Caco-2 (cell line): ENCODE measurements around the gene SLC25A30. TPM values are rescaled to one million over a fixed set of nuclear protein-coding genes. Genes with fewer than 3 reads are reported as not detected.

ENCODE experiments used
- BruUV-seq: library from RNA; stranded (reverse); fragments of 400-500 nt; replicated peaks from 2 replicates; lab custom pipeline; 2021; lab: Mats Ljungman, UMichigan
- CTCF ChIA-PET: fragments of 300-600 bp; sonication (Branson Sonifier 250); formaldehyde crosslinking; loops from one replicate; lab custom pipeline; 2022; ENCODE audit warnings: antibody characterized with exemption; lab: Charles Lee
- POLR2A ChIA-PET: fragments of 300-600 bp; sonication (Branson Sonifier 250); formaldehyde crosslinking; loops from one replicate; lab custom pipeline; 2022; ENCODE audit warnings: antibody characterized with exemption; lab: Charles Lee
- DNase-seq, 2 experiments: peaks; one replicate each; pipeline versions ENCODE4 v3.0.0 to v3.0.0-alpha.2; 2020 to 2022
- H3K27me3 ChIP-seq: replicated peaks from 2 replicates; pipeline ENCODE4 v1.6.0; 2011; ENCODE audit warnings: low read length; ENCODE audit not compliant: control insufficient read depth, insufficient read depth
- H3K36me3 ChIP-seq: 2 replicates; pipeline ENCODE4 v1.5.1; 2011; ENCODE audit warnings: low read length; ENCODE audit not compliant: control insufficient read depth, insufficient read depth
- H3K4me1 ChIP-seq: fragments of 250-450 bp; sonication (Bioruptor Pico); 2 replicates; pipeline ENCODE4 v1.5.1; 2020; ENCODE audit warnings: mild to moderate bottlenecking
- H3K4me3 ChIP-seq: 2 replicates; pipeline ENCODE4 v1.5.1; 2011; ENCODE audit warnings: low read depth, mild to moderate bottlenecking, control low read depth, low read length
- H3K9me3 ChIP-seq: fragments of 250-450 bp; sonication (Bioruptor Pico); 2 replicates; pipeline ENCODE4 v1.5.1; 2020; ENCODE audit warnings: mild to moderate bottlenecking, moderate library complexity
- H3K27ac Mint-ChIP-seq: one replicate; pipeline ENCODE4 v1.8.0; 2022; ENCODE audit warnings: mixed read lengths; ENCODE audit not compliant: unreplicated experiment
- H3K27me3 Mint-ChIP-seq: one replicate; pipeline ENCODE4 v1.8.0; 2022; ENCODE audit warnings: mixed read lengths; ENCODE audit not compliant: insufficient read depth, unreplicated experiment
- H3K36me3 Mint-ChIP-seq: one replicate; pipeline ENCODE4 v1.8.0; 2022; ENCODE audit warnings: mild to moderate bottlenecking, mixed read lengths; ENCODE audit not compliant: insufficient read depth, unreplicated experiment
- H3K4me1 Mint-ChIP-seq: one replicate; pipeline ENCODE4 v1.8.0; 2022; ENCODE audit warnings: low read depth, mixed read lengths; ENCODE audit not compliant: unreplicated experiment
- H3K4me3 Mint-ChIP-seq: one replicate; pipeline ENCODE4 v1.8.0; 2022; ENCODE audit warnings: mild to moderate bottlenecking, moderate library complexity, mixed read lengths; ENCODE audit not compliant: unreplicated experiment
- H3K9me3 Mint-ChIP-seq: one replicate; pipeline ENCODE4 v1.8.0; 2022; ENCODE audit warnings: mixed read lengths; ENCODE audit not compliant: unreplicated experiment
- CTCF ChIP-seq, 2 experiments: fragments of 200-600 bp in 1 of 2; IDR thresholded peaks; 1 replicate in 1 of 2; 2 replicates in 1 of 2; pipeline versions ENCODE4 v1.5.1 to v1.8.0; 2011 to 2022; ENCODE audit warnings: antibody characterized with exemption in 1 of 2, control low read depth in 1 of 2, inconsistent platforms in 1 of 2, low read depth in 1 of 2, low read length in 1 of 2, mild to moderate bottlenecking in 1 of 2, moderate library complexity in 1 of 2; ENCODE audit not compliant: insufficient read depth in 1 of 2, severe bottlenecking in 1 of 2, unreplicated experiment in 1 of 2
- intact Hi-C: fragments of 100-400 bp; cut with micrococcal nuclease; formaldehyde crosslinking; loops from one replicate; pipeline ENCODE4 v1.10.0; 2022; ENCODE audit not compliant: unreplicated experiment
- total RNA-seq: library from RNA; stranded (reverse); gene quantifications from 2 replicates; pipeline ENCODE4 v1.2.3, GENCODE V29; 2022

The SLC25A30 gene
- total RNA-seq, 1 experiment from 2014 or later, result 12.2 TPM

- H3K4me3 Mint-ChIP-seq, result no peak overlapping the region
- peaks cover 14% of the 10 kb centered on the region for H3K4me1 Mint-ChIP-seq
- Histone ChIP-seq H3K4me1 (peaks cover 4% of the 10 kb centered on the region; the same call in 1 of the 2 replicates), H3K27me3 (no peaks in the 10 kb centered on the region), H3K9me3 (no peaks in the 10 kb centered on the region), H3K4me3 (no peak overlapping the region), H3K36me3 (no peaks in the 10 kb centered on the region)
- no peak for TF ChIP-seq CTCF (IDR thresholded peaks at IDR 0.05; ENCODE audit: insufficient read depth in 1 of 2, low read depth in 1 of 2, low read length in 1 of 2, severe bottlenecking in 1 of 2, unreplicated experiment in 1 of 2)
- BruUV-seq, result no TSS peak
- H3K27ac Mint-ChIP-seq, result peak overlapping the region; percentile 54
- DNase-seq, result no peak
- CTCF ChIA-PET, result no interaction called here
- intact Hi-C loops, result no loop called here
- peaks cover 18% of the 10 kb centered on the region for H3K36me3 Mint-ChIP-seq
- H3K9me3 Mint-ChIP-seq, result peaks cover 25% of the 10 kb centered on the region
- no peaks in the 10 kb centered on the region for H3K27me3 Mint-ChIP-seq
- POLR2A ChIA-PET, result no interaction called here
Measured at GRCh38 chr13:45364876-45365557, 53.2 kb downstream of the SLC25A30 start.

- H3K4me3 Mint-ChIP-seq, result no peak overlapping the region
- peak in 1 of 2 experiments; percentile 30 for DNase-seq
- Histone ChIP-seq H3K36me3 (no peaks in the 10 kb centered on the region), H3K4me3 (no peak overlapping the region), H3K27me3 (no peaks in the 10 kb centered on the region), H3K9me3 (no peaks in the 10 kb centered on the region), H3K4me1 (peaks cover 4% of the 10 kb centered on the region; the same call in 1 of the 2 replicates)
- no TSS peak for BruUV-seq
- intact Hi-C loops, result no loop called here
- peaks cover 25% of the 10 kb centered on the region for H3K9me3 Mint-ChIP-seq
- ChIA-PET CTCF (interaction anchor here (1.0 to 1.1 kb wide), 2 partner anchors 22 to 31 kb away, joined by 3 read pairs; partner anchors contain the start of gene TPT1), POLR2A (no interaction called here)
- peak overlapping the region; percentile 53 for H3K27ac Mint-ChIP-seq
- peaks cover 14% of the 10 kb centered on the region for H3K4me1 Mint-ChIP-seq
- TF ChIP-seq CTCF (IDR thresholded peaks at IDR 0.05; ENCODE audit: insufficient read depth in 1 of 2, low read depth in 1 of 2, low read length in 1 of 2, severe bottlenecking in 1 of 2, unreplicated experiment in 1 of 2), result peak in 1 of 2 experiments; percentile 37
- no peaks in the 10 kb centered on the region for H3K27me3 Mint-ChIP-seq
- peaks cover 18% of the 10 kb centered on the region for H3K36me3 Mint-ChIP-seq
Measured at GRCh38 chr13:45362939-45363338, 55.2 kb downstream of the SLC25A30 start.

GRCh38 chr13:45361596-45362206 is 56.5 kb downstream of the SLC25A30 start:
- intact Hi-C loops, result no loop called here
- TF ChIP-seq CTCF (IDR thresholded peaks at IDR 0.05; ENCODE audit: insufficient read depth in 1 of 2, low read depth in 1 of 2, low read length in 1 of 2, severe bottlenecking in 1 of 2, unreplicated experiment in 1 of 2), result no peak
- Histone ChIP-seq H3K27me3 (no peaks in the 10 kb centered on the region), H3K4me3 (no peak overlapping the region), H3K4me1 (peaks cover 4% of the 10 kb centered on the region; the same call in 1 of the 2 replicates), H3K36me3 (0 out of 2 replicates have a peak, but pooled peaks cover 1% of the 10 kb centered on the region), H3K9me3 (no peaks in the 10 kb centered on the region)
- BruUV-seq, result no TSS peak
- Mint-ChIP-seq H3K27ac (peak overlapping the region; percentile 53), H3K9me3 (peaks cover 25% of the 10 kb centered on the region), H3K4me3 (no peak overlapping the region), H3K4me1 (peaks cover 14% of the 10 kb centered on the region), H3K36me3 (peaks cover 20% of the 10 kb centered on the region), H3K27me3 (no peaks in the 10 kb centered on the region)
- ChIA-PET POLR2A (no interaction called here), CTCF (no interaction called here)
- no peak for DNase-seq
